Measurements from ENCODE around the gene OR13H1. TPM values are rescaled to one million over a fixed set of nuclear protein-coding genes. Genes with fewer than 3 reads are reported as not detected.

The OR13H1 gene
- total RNA-seq, 1 donor from 2014 or later: not detected

DNA sequence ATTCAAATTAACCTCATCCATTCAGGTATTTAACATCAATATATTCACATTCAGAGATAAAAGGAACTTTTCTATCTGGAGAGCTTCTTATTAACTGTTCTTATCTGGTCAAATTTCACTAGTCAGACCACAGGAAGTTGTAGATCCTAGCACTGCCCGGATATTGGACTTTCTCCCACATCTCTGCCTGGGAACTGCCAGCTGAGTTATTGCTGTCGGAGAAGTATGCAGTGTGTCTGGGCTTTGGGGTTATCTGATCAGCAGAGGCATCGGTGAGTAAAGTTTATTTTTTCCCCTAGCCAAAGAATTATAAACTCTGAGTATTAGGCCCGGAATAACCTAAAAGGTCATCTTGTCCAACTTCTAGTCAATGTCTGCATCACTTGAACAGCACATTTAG is 45.1 kb downstream of the OR13H1 start:
- TF ChIP-seq CTCF (IDR thresholded peaks at IDR 0.05; ENCODE audit: partially characterized antibody, unreplicated experiment): no peak
- H3K27ac Mint-ChIP-seq (ENCODE audit: unreplicated experiment): no peak overlapping the region
- H3K36me3 Mint-ChIP-seq (ENCODE audit: unreplicated experiment): no peaks in the 10 kb centered on the region
- H3K9me3 Mint-ChIP-seq (ENCODE audit: unreplicated experiment): no peaks in the 10 kb centered on the region
- no peaks in the 10 kb centered on the region for H3K4me1 Mint-ChIP-seq (ENCODE audit: low read depth, unreplicated experiment)
- no peak overlapping the region for H3K4me3 Mint-ChIP-seq (ENCODE audit: unreplicated experiment)
- DNase-seq: no peak
- H3K27me3 Mint-ChIP-seq (ENCODE audit: unreplicated experiment): no peaks in the 10 kb centered on the region

Data from glutamatergic neuron (in vitro differentiated cells).